Esophagus muscularis mucosa (tissue), 4 donors: ENCODE data around the gene STMN3. TPM values are rescaled to one million over a fixed set of nuclear protein-coding genes. Genes with fewer than 3 reads are reported as not detected.
A peak's percentile ranks its signal among the peaks of the same experiment; 100 is the strongest.

Source experiments
- DNase-seq: peaks from one replicate; pipeline ENCODE4 v3.0.0-alpha.2; 2017; ENCODE audit errors: extremely low spot score
- H3K27ac ChIP-seq, 4 donors: fragments of 200-600 bp; sonication (generic); replicated peaks in 1 of 4; 1 replicate in 3 of 4; 2 replicates in 1 of 4; pipeline ENCODE4 v1.5.1; 2016 to 2019; ENCODE audit warnings: mild to moderate bottlenecking in 1 of 4
- H3K27me3 ChIP-seq, 4 donors: fragments of 200-600 bp; sonication (generic); one replicate each; pipeline versions ENCODE4 v1.5.1 to v1.6.0; 2016 to 2019
- H3K36me3 ChIP-seq, 4 donors: fragments of 200-600 bp; sonication (generic); one replicate each; pipeline ENCODE4 v1.5.1; 2016 to 2019
- H3K4me1 ChIP-seq, 4 donors: fragments of 200-600 bp; sonication (generic); one replicate each; pipeline ENCODE4 v1.5.1; 2016 to 2019
- H3K4me3 ChIP-seq, 4 donors: fragments of 200-600 bp; sonication (generic); 1 replicate in 2 of 4; 2 replicates in 2 of 4; pipeline ENCODE4 v1.5.1; 2016 to 2019; ENCODE audit warnings: mild to moderate bottlenecking in 4 of 4, moderate library complexity in 1 of 4
- H3K9me3 ChIP-seq, 4 donors: fragments of 200-600 bp; sonication (generic); 1 replicate in 3 of 4; 2 replicates in 1 of 4; pipeline ENCODE4 v1.5.1; 2016 to 2019
- CTCF ChIP-seq, 3 experiments: fragments of 200-600 bp in 2 of 3; fragments of 450-650 bp in 1 of 3; sonication (generic) in 2 of 3; IDR thresholded peaks; one replicate each; pipeline ENCODE4 v1.5.1; 2017 to 2019; ENCODE audit warnings: antibody characterized with exemption in 3 of 3, mild to moderate bottlenecking in 2 of 3, moderate library complexity in 1 of 3
- EP300 ChIP-seq: sonication (generic); formaldehyde crosslinking; IDR thresholded peaks from one replicate; pipeline ENCODE4 v1.6.1; 2017; ENCODE audit warnings: antibody characterized with exemption
- POLR2A ChIP-seq: fragments of 450-650 bp; IDR thresholded peaks from one replicate; pipeline ENCODE4 v1.6.1; 2017; ENCODE audit warnings: antibody characterized with exemption, moderate library complexity, mild to moderate bottlenecking, low read depth
- POLR2AphosphoS5 ChIP-seq, 2 donors: sonication (generic); formaldehyde crosslinking; IDR thresholded peaks; one replicate each; pipeline ENCODE4 v1.6.1; 2017; ENCODE audit warnings: antibody characterized with exemption in 2 of 2
- WGBS: methylation state at CpG from one replicate; pipeline ENCODE4 v1.1.5; 2018; 5-methylcytosine and 5-hydroxymethylcytosine counted together
- intact Hi-C: fragments of 100-400 bp; cut with DNase I; formaldehyde crosslinking; loops from one replicate; pipeline ENCODE4 v1.15.1; 2023
- total RNA-seq, 4 donors: library from RNA; depleted of rRNA; stranded (reverse); fragments of >200 nt; gene quantifications; one replicate each; pipeline versions ENCODE4 v1.1.0 to v1.2.1, GENCODE V29; 2016

Gene STMN3
- total RNA-seq, 4 donors from 2014 or later: 13.3 to 47.4 (median 28.9) TPM

- Histone ChIP-seq H3K27me3 (no peaks in the 10 kb centered on the region), H3K9me3 (no peaks in the 10 kb centered on the region), H3K4me3 (no peak overlapping the region), H3K36me3 (peaks cover 4 to 71% (median 52%) of the 10 kb centered on the region in 4 donors), H3K4me1 (peaks cover 47 to 63% (median 52%) of the 10 kb centered on the region in 4 donors), H3K27ac (peak overlapping the region; percentile 7 to 72 (median 48))
- DNase-seq: no peak
- 81% methylated on average over 17 of the region's 24 CpGs for WGBS
- TF ChIP-seq EP300 (no peak), CTCF (IDR thresholded peaks at IDR 0.05) (no peak), POLR2A (no peak), POLR2AphosphoS5 (IDR thresholded peaks at IDR 0.05) (no peak)
- intact Hi-C loops: no loop called here
Measured at GRCh38 chr20:63699466-63700198, 46.4 kb upstream of the STMN3 start.

GRCh38 chr20:63698739-63699465 lies 45.7 kb upstream of the STMN3 start:
- peak; percentile 22 to 65 for TF ChIP-seq POLR2AphosphoS5 (IDR thresholded peaks at IDR 0.05)
- peak; percentile 11 for TF ChIP-seq EP300
- TF ChIP-seq POLR2A: no peak
- peaks cover 47 to 63% (median 52%) of the 10 kb centered on the region in 4 donors for H3K4me1 ChIP-seq
- H3K27me3 ChIP-seq: no peaks in the 10 kb centered on the region
- H3K36me3 ChIP-seq: peaks cover 7 to 71% (median 52%) of the 10 kb centered on the region in 4 donors
- no peak for DNase-seq
- H3K4me3 ChIP-seq: peak overlapping the region in 2 of 4 donors; percentile 14 to 33
- 39% methylated on average over 13 of the region's 19 CpGs for WGBS
- intact Hi-C loops: no loop called here
- H3K27ac ChIP-seq: peak overlapping the region; percentile 18 to 72 (median 48)
- no peaks in the 10 kb centered on the region for H3K9me3 ChIP-seq

DNA sequence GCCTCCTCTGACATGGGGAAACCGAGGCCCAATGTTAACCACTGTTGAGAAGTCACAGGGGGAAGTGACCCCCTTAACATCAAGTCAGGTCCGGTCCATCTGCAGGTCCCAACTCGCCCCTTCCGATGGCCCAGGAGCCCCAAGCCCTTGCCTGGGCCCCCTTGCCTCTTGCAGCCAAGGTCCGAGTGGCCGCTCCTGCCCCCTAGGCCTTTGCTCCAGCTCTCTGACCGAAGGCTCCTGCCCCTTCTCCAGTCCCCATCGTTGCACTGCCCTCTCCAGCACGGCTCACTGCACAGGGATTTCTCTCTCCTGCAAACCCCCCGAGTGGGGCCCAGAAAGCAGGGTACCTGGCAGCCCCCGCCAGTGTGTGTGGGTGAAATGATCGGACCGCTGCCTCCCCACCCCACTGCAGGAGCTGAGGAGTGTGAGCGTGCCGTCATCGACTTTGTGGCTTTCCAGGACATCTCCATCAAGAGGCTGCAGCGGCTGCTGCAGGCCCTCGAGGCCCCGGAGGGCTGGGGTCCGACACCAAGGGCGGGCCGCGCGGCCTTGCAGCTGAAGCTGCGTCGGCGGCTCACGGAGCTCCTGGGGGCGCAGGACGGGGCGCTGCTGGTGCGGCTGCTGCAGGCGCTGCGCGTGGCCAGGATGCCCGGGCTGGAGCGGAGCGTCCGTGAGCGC lies 44.8 kb upstream of the STMN3 start:
- intact Hi-C loops: no loop called here
- 76% methylated on average over 28 of the region's 40 CpGs for WGBS
- peaks cover 49 to 65% (median 52%) of the 10 kb centered on the region in 4 donors for H3K4me1 ChIP-seq
- no peak for DNase-seq
- TF ChIP-seq POLR2A (no peak), POLR2AphosphoS5 (IDR thresholded peaks at IDR 0.05) (no peak), EP300 (no peak), CTCF (IDR thresholded peaks at IDR 0.05) (no peak)
- no peaks in the 10 kb centered on the region for H3K27me3 ChIP-seq
- peak overlapping the region in 2 of 4 donors; percentile 62 to 72 for H3K27ac ChIP-seq
- no peaks in the 10 kb centered on the region for H3K9me3 ChIP-seq
- H3K4me3 ChIP-seq: peak overlapping the region in 3 of 4 donors; percentile 38 to 49 (median 40)
- peaks cover 7 to 66% (median 47%) of the 10 kb centered on the region in 4 donors for H3K36me3 ChIP-seq

DNA sequence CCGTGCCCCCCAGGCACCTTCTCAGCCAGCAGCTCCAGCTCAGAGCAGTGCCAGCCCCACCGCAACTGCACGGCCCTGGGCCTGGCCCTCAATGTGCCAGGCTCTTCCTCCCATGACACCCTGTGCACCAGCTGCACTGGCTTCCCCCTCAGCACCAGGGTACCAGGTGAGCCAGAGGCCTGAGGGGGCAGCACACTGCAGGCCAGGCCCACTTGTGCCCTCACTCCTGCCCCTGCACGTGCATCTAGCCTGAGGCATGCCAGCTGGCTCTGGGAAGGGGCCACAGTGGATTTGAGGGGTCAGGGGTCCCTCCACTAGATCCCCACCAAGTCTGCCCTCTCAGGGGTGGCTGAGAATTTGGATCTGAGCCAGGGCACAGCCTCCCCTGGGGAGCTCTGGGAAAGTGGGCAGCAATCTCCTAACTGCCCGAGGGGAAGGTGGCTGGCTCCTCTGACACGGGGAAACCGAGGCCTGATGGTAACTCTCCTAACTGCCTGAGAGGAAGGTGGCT lies 44.2 kb upstream of the STMN3 start:
- Histone ChIP-seq H3K4me3 (peak overlapping the region; percentile 32 to 49 (median 39)), H3K4me1 (peaks cover 50 to 70% (median 54%) of the 10 kb centered on the region in 4 donors), H3K27ac (peak overlapping the region in 1 of 4 donors; percentile 16), H3K36me3 (peaks cover 7 to 61% (median 44%) of the 10 kb centered on the region in 4 donors), H3K9me3 (no peaks in the 10 kb centered on the region), H3K27me3 (no peaks in the 10 kb centered on the region)
- no peak for TF ChIP-seq POLR2A
- intact Hi-C loops: no loop called here
- DNase-seq: no peak
- 51% methylated on average over 4 of the region's 7 CpGs for WGBS

DNA sequence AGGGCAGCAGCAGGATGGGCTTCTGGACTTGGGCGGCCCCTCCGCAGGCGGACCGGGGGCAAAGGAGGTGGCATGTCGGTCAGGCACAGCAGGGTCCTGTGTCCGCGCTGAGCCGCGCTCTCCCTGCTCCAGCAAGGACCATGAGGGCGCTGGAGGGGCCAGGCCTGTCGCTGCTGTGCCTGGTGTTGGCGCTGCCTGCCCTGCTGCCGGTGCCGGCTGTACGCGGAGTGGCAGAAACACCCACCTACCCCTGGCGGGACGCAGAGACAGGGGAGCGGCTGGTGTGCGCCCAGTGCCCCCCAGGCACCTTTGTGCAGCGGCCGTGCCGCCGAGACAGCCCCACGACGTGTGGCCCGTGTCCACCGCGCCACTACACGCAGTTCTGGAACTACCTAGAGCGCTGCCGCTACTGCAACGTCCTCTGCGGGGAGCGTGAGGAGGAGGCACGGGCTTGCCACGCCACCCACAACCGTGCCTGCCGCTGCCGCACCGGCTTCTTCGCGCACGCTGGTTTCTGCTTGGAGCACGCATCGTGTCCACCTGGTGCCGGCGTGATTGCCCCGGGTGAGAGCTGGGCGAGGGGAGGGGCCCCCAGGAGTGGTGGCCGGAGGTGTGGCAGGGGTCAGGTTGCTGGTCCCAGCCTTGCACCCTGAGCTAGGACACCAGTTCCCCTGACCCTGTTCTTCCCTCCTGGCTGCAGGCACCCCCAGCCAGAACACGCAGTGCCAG lies 43.6 kb upstream of the STMN3 start, which contains the start of gene TNFRSF6B:
Gene TNFRSF6B (plus strand): TSS at position 25 of the 729 bp plus-strand sequence. CDS start 116 bp downstream, at position 141.
- H3K4me3 ChIP-seq: peak within 1 kb of the TSS; percentile 32 to 49 (median 39)
- peaks cover 7 to 55% (median 42%) of the 10 kb centered on the region in 4 donors for H3K36me3 ChIP-seq
- H3K27ac ChIP-seq: peak within 1 kb of the TSS in 3 of 4 donors; percentile 16 to 43 (median 23)
- TF ChIP-seq POLR2AphosphoS5 (IDR thresholded peaks at IDR 0.05) (peak in 1 of 2 donors; percentile 35), POLR2A (no peak), EP300 (no peak)
- WGBS: 17% methylated on average over 1 of the region's 52 CpGs
- H3K9me3 ChIP-seq: no peaks in the 10 kb centered on the region
- no peak for DNase-seq
- no peaks in the 10 kb centered on the region for H3K27me3 ChIP-seq
- intact Hi-C loops: no loop called here
- H3K4me1 ChIP-seq: peaks cover 50 to 72% (median 60%) of the 10 kb centered on the region in 4 donors
